ENCODE measurements around the gene KRT20. TPM values are rescaled to one million over a fixed set of nuclear protein-coding genes. Genes with fewer than 3 reads are reported as not detected.

Gene KRT20
- total RNA-seq, 4 donors from 2014 or later: 207 to 797 (median 735) TPM

- WGBS, 2 donors (ENCODE audit: low coverage in 1 of 2): 60 to 65% methylated on average over 2 of the region's 2 CpGs
- no peak for DNase-seq
- Histone ChIP-seq H3K9me3 (no peaks in the 10 kb centered on the region), H3K27me3 (no peaks in the 10 kb centered on the region), H3K36me3 (no peaks in the 10 kb centered on the region), H3K27ac (no peak overlapping the region), H3K4me3 (no peak overlapping the region), H3K4me1 (peaks cover 0 to 2% (median 0%) of the 10 kb centered on the region in 4 donors)
- in situ Hi-C loops (cut with MboI; ENCODE audit: low pct_ligation_motif_present in 1 of 4, low pct_unique_long_range_greater_than_20kb in 1 of 4, low sequenced_read_pairs in 3 of 4) (loop anchor here in 3 of 4 donors (10.0 to 25.0 kb wide), 3 partner anchors 409 to 722 kb away; partner anchors contain the start of gene KRT19 (in 1 of the 3)), intact Hi-C loops (cut with DNase I; ENCODE audit: low total_unique reads) (loop anchor here (10.0 kb wide), 1 partner anchor 719 kb away; no protein-coding TSS in a partner anchor)
- TF ChIP-seq CTCF (IDR thresholded peaks at IDR 0.05) (no peak), POLR2AphosphoS5 (IDR thresholded peaks at IDR 0.05) (no peak), POLR2A (IDR thresholded peaks at IDR 0.05) (no peak), EP300 (IDR thresholded peaks at IDR 0.05; ENCODE audit: low read depth) (no peak)
Observed at GRCh38 chr17:40915721-40916256, 30.7 kb upstream of the KRT20 start.

- DNase-seq: no peak
- intact Hi-C loops (cut with DNase I; ENCODE audit: low total_unique reads) (loop anchor here (10.0 kb wide), 1 partner anchor 720 kb away; no protein-coding TSS in a partner anchor), in situ Hi-C loops (cut with MboI; ENCODE audit: low pct_ligation_motif_present in 1 of 4, low pct_unique_long_range_greater_than_20kb in 1 of 4, low sequenced_read_pairs in 3 of 4) (loop anchor here in 3 of 4 donors (10.0 to 25.0 kb wide), 3 partner anchors 410 to 722 kb away; partner anchors contain the start of gene KRT19 (in 1 of the 3))
- peaks cover 0 to 7% (median under 1%) of the 10 kb centered on the region in 4 donors for H3K4me1 ChIP-seq
- no peaks in the 10 kb centered on the region for H3K9me3 ChIP-seq
- no peak overlapping the region for H3K4me3 ChIP-seq
- 50 to 51% methylated on average over 3 of the region's 3 CpGs for WGBS, 2 donors (ENCODE audit: low coverage in 1 of 2)
- H3K27ac ChIP-seq: no peak overlapping the region
- no peaks in the 10 kb centered on the region for H3K27me3 ChIP-seq
- no peak for TF ChIP-seq EP300 (IDR thresholded peaks at IDR 0.05; ENCODE audit: low read depth)
- TF ChIP-seq POLR2AphosphoS5 (IDR thresholded peaks at IDR 0.05): no peak
- no peak for TF ChIP-seq CTCF (IDR thresholded peaks at IDR 0.05)
- no peak for TF ChIP-seq POLR2A (IDR thresholded peaks at IDR 0.05)
- no peaks in the 10 kb centered on the region for H3K36me3 ChIP-seq
Observed at GRCh38 chr17:40915199-40915661, 30.2 kb upstream of the KRT20 start.

- Histone ChIP-seq H3K27ac (no peak overlapping the region), H3K4me3 (no peak overlapping the region), H3K36me3 (no peaks in the 10 kb centered on the region), H3K4me1 (peaks cover 6 to 17% (median 8%) of the 10 kb centered on the region in 4 donors), H3K27me3 (no peaks in the 10 kb centered on the region), H3K9me3 (no peaks in the 10 kb centered on the region)
- in situ Hi-C loops (cut with MboI; ENCODE audit: low pct_ligation_motif_present in 1 of 4, low pct_unique_long_range_greater_than_20kb in 1 of 4, low sequenced_read_pairs in 3 of 4) (loop anchor here in 3 of 4 donors (10.0 to 25.0 kb wide), 3 partner anchors 411 to 723 kb away; partner anchors contain the start of gene KRT19 (in 1 of the 3)), intact Hi-C loops (cut with DNase I; ENCODE audit: low total_unique reads) (loop anchor here (10.0 kb wide), 1 partner anchor 721 kb away; no protein-coding TSS in a partner anchor)
- DNase-seq: no peak
- WGBS, 2 donors (ENCODE audit: low coverage in 1 of 2): 67 to 88% methylated on average over 2 to 3 of the region's 3 CpGs
- TF ChIP-seq POLR2AphosphoS5 (IDR thresholded peaks at IDR 0.05): no peak
- no peak for TF ChIP-seq CTCF (IDR thresholded peaks at IDR 0.05)
- no peak for TF ChIP-seq EP300 (IDR thresholded peaks at IDR 0.05; ENCODE audit: low read depth)
- no peak for TF ChIP-seq POLR2A (IDR thresholded peaks at IDR 0.05)
Observed at GRCh38 chr17:40914075-40914855, 29.2 kb upstream of the KRT20 start.
